GM12878 (cell line): ENCODE measurements around the gene RASL10A. TPM values are rescaled to one million over a fixed set of nuclear protein-coding genes. Genes with fewer than 3 reads are reported as not detected.

Experiments
- ATAC-seq: fragments of 200-7000 bp; cut with Tn5 transposase; 3 replicates; pipeline ENCODE4 v1.9.1; 2020; ENCODE audit warnings: mild to moderate bottlenecking, moderate library complexity
- BruUV-seq: library from RNA; stranded (reverse); fragments of 400-500 nt; replicated peaks from 2 replicates; lab custom pipeline; 2021; lab: Mats Ljungman, UMichigan
- CTCF ChIA-PET: fragments of 300-600 bp; sonication (Branson Sonifier 250); formaldehyde crosslinking; extraction: SDS; loops from one replicate; lab custom pipeline; 2021; ENCODE audit warnings: inconsistent platforms; lab: Yijun Ruan, JAX
- POLR2A ChIA-PET: fragments of 350-600 bp; formaldehyde crosslinking; extraction: SDS; loops from one replicate; lab custom pipeline; 2021; ENCODE audit warnings: inconsistent platforms; lab: Charles Lee
- RAD21 ChIA-PET: fragments of 300-600 bp; sonication (Branson Sonifier 250); formaldehyde crosslinking; loops from one replicate; lab custom pipeline; 2023; ENCODE audit warnings: antibody characterized with exemption; ENCODE audit not compliant: unreplicated experiment; lab: Charles Lee
- SMC1A ChIA-PET: fragments of 300-600 bp; sonication (Branson Sonifier 250); formaldehyde crosslinking; loops from one replicate; lab custom pipeline; 2023; ENCODE audit not compliant: unreplicated experiment, uncharacterized antibody; lab: Charles Lee
- DNase-seq: peaks from one replicate; pipeline ENCODE4 v3.0.0-alpha.2; 2011; ENCODE audit warnings: low read depth, low spot score
- FAIRE-seq: peaks from 3 replicates; lab custom pipeline; 2011; peaks lifted over from hg19 to GRCh38; lab: Jason Lieb, UNC
- H2AFZ ChIP-seq: 2 replicates; pipeline ENCODE4 v1.6.0; 2011; ENCODE audit warnings: low read depth, low read length, control low read depth; ENCODE audit not compliant: control insufficient read depth
- H3K27ac ChIP-seq: 2 replicates; pipeline ENCODE4 v1.5.1; 2011; ENCODE audit warnings: control low read depth; ENCODE audit not compliant: control insufficient read depth, insufficient read depth
- H3K27me3 ChIP-seq, 2 experiments: replicated peaks in 1 of 2; 2 replicates each; pipeline versions ENCODE4 v1.6.0 to v1.6.1; 2011; ENCODE audit warnings: low read length in 1 of 2; ENCODE audit not compliant: control insufficient read depth in 2 of 2, insufficient read depth in 2 of 2
- H3K36me3 ChIP-seq, 2 experiments: 2 replicates each; pipeline ENCODE4 v1.5.1; 2011; ENCODE audit warnings: low read length in 1 of 2; ENCODE audit not compliant: control insufficient read depth in 2 of 2, insufficient read depth in 2 of 2
- H3K4me1 ChIP-seq: 2 replicates; pipeline ENCODE4 v1.6.1; 2011; ENCODE audit warnings: mild to moderate bottlenecking, low read length, moderate library complexity, mixed read lengths; ENCODE audit not compliant: control insufficient read depth, insufficient read depth
- H3K4me2 ChIP-seq: 2 replicates; pipeline ENCODE4 v1.6.0; 2011; ENCODE audit warnings: control low read depth; ENCODE audit not compliant: control insufficient read depth, insufficient read depth
- H3K4me3 ChIP-seq: fragments of 200-600 bp; sonication (generic); 2 replicates; pipeline ENCODE4 v1.5.1; 2016
- H3K79me2 ChIP-seq: 2 replicates; pipeline ENCODE4 v1.6.0; 2011; ENCODE audit warnings: low read length; ENCODE audit not compliant: control insufficient read depth, insufficient read depth
- H3K9ac ChIP-seq: 2 replicates; pipeline ENCODE4 v1.8.0; 2011; ENCODE audit warnings: low read length, control low read depth, mixed read lengths; ENCODE audit not compliant: control insufficient read depth, insufficient read depth
- H3K9me3 ChIP-seq: replicated peaks from 3 replicates; pipeline ENCODE4 v1.5.1; 2011; ENCODE audit warnings: mild to moderate bottlenecking, low read length; ENCODE audit not compliant: control insufficient read depth, insufficient read depth
- H4K20me1 ChIP-seq: 2 replicates; pipeline ENCODE4 v1.6.0; 2011; ENCODE audit not compliant: control insufficient read depth, insufficient read depth
- DPF2 ChIP-seq: fragments of 450-650 bp; IDR thresholded peaks from 2 replicates; pipeline ENCODE4 v1.6.1; 2017; ENCODE audit warnings: mild to moderate bottlenecking
- ETV6 ChIP-seq, 2 experiments: fragments of 450-650 bp in 1 of 2; IDR thresholded peaks in 1 of 2; conservative IDR thresholded peaks in 1 of 2; 2 replicates each; pipeline ENCODE4 v1.6.1; 2014; ENCODE audit warnings: antibody characterized with exemption in 1 of 2, borderline replicate concordance in 1 of 2, low read depth in 1 of 2, mild to moderate bottlenecking in 1 of 2, moderate library complexity in 1 of 2
- FOS ChIP-seq: IDR thresholded peaks from 3 replicates; pipeline ENCODE4 v1.6.1; 2011; ENCODE audit warnings: borderline replicate concordance; ENCODE audit not compliant: insufficient read length; ENCODE audit errors: extremely low read depth
- FOXM1 ChIP-seq: IDR thresholded peaks from 2 replicates; pipeline ENCODE4 v1.6.1; 2012; ENCODE audit warnings: low read depth, mild to moderate bottlenecking, inconsistent platforms, low read length, moderate library complexity
- IRF4 ChIP-seq: IDR thresholded peaks from 2 replicates; pipeline ENCODE4 v1.6.1; 2011; ENCODE audit warnings: low read depth, low read length
- KAT2A ChIP-seq: conservative IDR thresholded peaks from 2 replicates; pipeline ENCODE4 v1.6.1; 2011; ENCODE audit warnings: low read depth, low read length; ENCODE audit not compliant: control insufficient read depth
- MXI1 ChIP-seq: fragments of 150-350 bp; IDR thresholded peaks from 2 replicates; pipeline ENCODE4 v1.6.1; 2011; ENCODE audit warnings: low read depth, mild to moderate bottlenecking, inconsistent platforms, low read length, improper control_type of control experiment
- MYC ChIP-seq: IDR thresholded peaks from 2 replicates; pipeline ENCODE4 v1.6.1; 2011; ENCODE audit warnings: mild to moderate bottlenecking, low read length, moderate library complexity, inconsistent platforms; ENCODE audit not compliant: insufficient read depth, insufficient replicate concordance, insufficient read length, severe bottlenecking
- NR2C1 ChIP-seq: fragments of 450-650 bp; IDR thresholded peaks from 2 replicates; pipeline ENCODE4 v1.6.1; 2017; ENCODE audit warnings: antibody characterized with exemption, mild to moderate bottlenecking, moderate library complexity
- NR2C2 ChIP-seq: IDR thresholded peaks from 2 replicates; pipeline ENCODE4 v1.6.1; 2011; ENCODE audit warnings: borderline replicate concordance, low read depth; ENCODE audit not compliant: control insufficient read depth, insufficient read length
- RB1 ChIP-seq: fragments of 450-650 bp; formaldehyde crosslinking; IDR thresholded peaks from 2 replicates; pipeline ENCODE4 v1.6.1; 2017; ENCODE audit warnings: mild to moderate bottlenecking, borderline replicate concordance
- SIX5 ChIP-seq: IDR thresholded peaks from 2 replicates; pipeline ENCODE4 v1.6.1; 2011; ENCODE audit warnings: mild to moderate bottlenecking, low read depth, low read length, moderate library complexity; ENCODE audit not compliant: severe bottlenecking
- TCF12 ChIP-seq: IDR thresholded peaks from 2 replicates; pipeline ENCODE4 v1.6.1; 2011; ENCODE audit warnings: low read depth, mild to moderate bottlenecking, low read length
- ZNF217 ChIP-seq: fragments of 450-650 bp; IDR thresholded peaks from 2 replicates; pipeline ENCODE4 v1.6.1; 2017; ENCODE audit warnings: antibody characterized with exemption, mild to moderate bottlenecking
- WGBS: methylation state at CpG from one replicate; pipeline ENCODE4 v1.1.6; 2016; ENCODE audit warnings: low lambda C conversion rate; ENCODE audit not compliant: insufficient replicate concordance, insufficient coverage; ENCODE audit errors: missing lambda C conversion rate; 5-methylcytosine and 5-hydroxymethylcytosine counted together
- in situ Hi-C: fragments of 300-500 bp; cut with MboI; formaldehyde crosslinking; loops from 9 replicates; pipeline ENCODE4 v1.14.3; 2018; ENCODE audit warnings: mixed read lengths
- intact Hi-C: fragments of 100-400 bp; cut with micrococcal nuclease; formaldehyde crosslinking; loops from one replicate; pipeline ENCODE4 v1.14.2; 2022; ENCODE audit not compliant: unreplicated experiment
- polyA plus RNA-seq, 11 experiments: library from polyadenylated mRNA; depleted of rRNA in 4 of 11; unstranded in 6 of 11; stranded (reverse) in 5 of 11; fragments of >200 nt; fragmentation: Nextera tagmentation in 4 of 11; fragmentation: Illumina TruSeq in 1 of 11; extraction: Ambion mirVana in 4 of 11; extraction: Trizol in 1 of 11; gene quantifications; 1 replicate in 1 of 11; 2 replicates in 10 of 11; pipeline versions ENCODE4 v1.2.1 to v1.2.3, GENCODE V29; 2011 to 2016; ENCODE audit warnings: inconsistent platforms in 2 of 11, missing spikeins in 2 of 11, low read depth in 1 of 11
- total RNA-seq, 4 experiments: library from RNA; depleted of rRNA in 3 of 4; stranded (reverse); fragments of >200 nt in 3 of 4; fragmentation: Illumina TruSeq in 1 of 4; extraction: Trizol in 1 of 4; gene quantifications; 2 replicates each; pipeline versions ENCODE4 v1.2.1 to v1.2.3, GENCODE V29; 2013 to 2021
- TF ChIP-seq, protein P1 (sequence below): IDR thresholded peaks from 2 replicates; pipeline ENCODE4 v1.6.1; 2012; ENCODE audit warnings: low read depth, low read length, improper control_type of control experiment
- TF ChIP-seq, protein P2 (sequence below): fragments of 450-650 bp; formaldehyde crosslinking; IDR thresholded peaks from 2 replicates; pipeline ENCODE4 v1.5.0; 2022; ENCODE audit warnings: mild to moderate bottlenecking, missing genetic modification characterization

Gene RASL10A
- total and polyA plus RNA-seq, 10 of the 15 experiments (the other 5 are each of a cell fraction or from before 2014, with no cell fraction given) = 0.12 to 0.46 (median 0.21) TPM; not detected in 6

DNA sequence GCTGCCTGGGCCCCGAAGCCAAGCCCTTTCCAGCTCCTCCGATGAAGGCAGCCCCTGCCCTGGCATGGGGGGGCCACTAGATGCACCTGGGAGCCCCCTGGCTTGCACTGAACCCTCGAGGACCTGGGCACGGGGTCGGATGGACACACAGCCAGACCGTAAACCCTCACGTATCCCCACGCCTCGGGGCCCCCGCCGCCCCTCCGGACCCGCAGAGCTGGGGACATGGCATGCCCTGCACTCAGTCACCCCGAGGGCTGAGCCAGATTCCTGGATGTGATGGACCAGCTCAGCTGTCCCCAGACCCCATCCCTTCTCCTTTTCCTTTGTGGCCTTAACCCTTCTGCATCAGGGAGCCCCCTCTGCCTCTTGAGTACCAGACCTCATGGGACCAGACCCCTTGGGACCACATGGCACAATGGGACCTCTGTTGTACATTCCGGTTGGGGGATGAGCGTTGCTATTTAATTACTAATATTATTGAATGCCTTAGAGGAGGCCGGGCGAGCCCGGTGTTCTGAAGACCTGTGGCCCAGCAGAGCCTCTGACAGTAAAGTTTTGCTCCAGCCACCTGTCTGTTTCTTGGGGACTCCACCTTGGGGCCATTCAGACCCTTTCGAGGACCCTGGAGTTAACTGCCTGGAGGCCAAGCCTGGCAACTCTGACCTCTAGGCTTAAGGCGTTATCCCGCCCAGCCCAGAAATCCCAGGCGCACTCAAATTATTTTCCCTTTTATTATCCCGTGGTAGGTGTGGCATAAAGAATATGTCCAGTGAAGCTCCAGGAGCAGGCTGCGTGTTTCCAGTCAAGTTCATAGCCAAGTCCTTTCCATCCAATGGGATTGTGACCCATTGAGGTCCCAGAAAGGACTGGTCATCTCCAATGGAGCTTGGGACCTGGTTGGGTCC, 3.0 kb downstream of the RASL10A start:
- TF ChIP-seq MYC = no peak
- TF ChIP-seq, protein P1, sequence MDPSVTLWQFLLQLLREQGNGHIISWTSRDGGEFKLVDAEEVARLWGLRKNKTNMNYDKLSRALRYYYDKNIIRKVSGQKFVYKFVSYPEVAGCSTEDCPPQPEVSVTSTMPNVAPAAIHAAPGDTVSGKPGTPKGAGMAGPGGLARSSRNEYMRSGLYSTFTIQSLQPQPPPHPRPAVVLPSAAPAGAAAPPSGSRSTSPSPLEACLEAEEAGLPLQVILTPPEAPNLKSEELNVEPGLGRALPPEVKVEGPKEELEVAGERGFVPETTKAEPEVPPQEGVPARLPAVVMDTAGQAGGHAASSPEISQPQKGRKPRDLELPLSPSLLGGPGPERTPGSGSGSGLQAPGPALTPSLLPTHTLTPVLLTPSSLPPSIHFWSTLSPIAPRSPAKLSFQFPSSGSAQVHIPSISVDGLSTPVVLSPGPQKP = no peak
- TF ChIP-seq NR2C1 = no peak
- no peak for TF ChIP-seq FOS
- TF ChIP-seq RB1 = no peak
- TF ChIP-seq FOXM1 = no peak
- TF ChIP-seq IRF4 = no peak
- TF ChIP-seq NR2C2 = no peak
- no peak for TF ChIP-seq KAT2A
- TF ChIP-seq TCF12 = no peak
- no peak for TF ChIP-seq ZNF217
- TF ChIP-seq, protein P2, sequence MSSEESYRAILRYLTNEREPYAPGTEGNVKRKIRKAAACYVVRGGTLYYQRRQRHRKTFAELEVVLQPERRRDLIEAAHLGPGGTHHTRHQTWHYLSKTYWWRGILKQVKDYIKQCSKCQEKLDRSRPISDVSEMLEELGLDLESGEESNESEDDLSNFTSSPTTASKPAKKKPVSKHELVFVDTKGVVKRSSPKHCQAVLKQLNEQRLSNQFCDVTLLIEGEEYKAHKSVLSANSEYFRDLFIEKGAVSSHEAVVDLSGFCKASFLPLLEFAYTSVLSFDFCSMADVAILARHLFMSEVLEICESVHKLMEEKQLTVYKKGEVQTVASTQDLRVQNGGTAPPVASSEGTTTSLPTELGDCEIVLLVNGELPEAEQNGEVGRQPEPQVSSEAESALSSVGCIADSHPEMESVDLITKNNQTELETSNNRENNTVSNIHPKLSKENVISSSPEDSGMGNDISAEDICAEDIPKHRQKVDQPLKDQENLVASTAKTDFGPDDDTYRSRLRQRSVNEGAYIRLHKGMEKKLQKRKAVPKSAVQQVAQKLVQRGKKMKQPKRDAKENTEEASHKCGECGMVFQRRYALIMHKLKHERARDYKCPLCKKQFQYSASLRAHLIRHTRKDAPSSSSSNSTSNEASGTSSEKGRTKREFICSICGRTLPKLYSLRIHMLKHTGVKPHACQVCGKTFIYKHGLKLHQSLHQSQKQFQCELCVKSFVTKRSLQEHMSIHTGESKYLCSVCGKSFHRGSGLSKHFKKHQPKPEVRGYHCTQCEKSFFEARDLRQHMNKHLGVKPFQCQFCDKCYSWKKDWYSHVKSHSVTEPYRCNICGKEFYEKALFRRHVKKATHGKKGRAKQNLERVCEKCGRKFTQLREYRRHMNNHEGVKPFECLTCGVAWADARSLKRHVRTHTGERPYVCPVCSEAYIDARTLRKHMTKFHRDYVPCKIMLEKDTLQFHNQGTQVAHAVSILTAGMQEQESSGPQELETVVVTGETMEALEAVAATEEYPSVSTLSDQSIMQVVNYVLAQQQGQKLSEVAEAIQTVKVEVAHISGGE (CRISPR knock-in tag) = no peak
- TF ChIP-seq ETV6 (conservative IDR thresholded peaks at IDR 0.05 in 1 of 2, IDR thresholded peaks at IDR 0.05 in 1 of 2; ENCODE audit: borderline replicate concordance in 1 of 2, low read depth in 1 of 2) = no peak
- TF ChIP-seq MXI1 = no peak
- no peak for TF ChIP-seq DPF2
- TF ChIP-seq SIX5 = no peak
- Histone ChIP-seq H3K9me3 (no peaks in the 10 kb centered on the region), H3K79me2 (no peaks in the 10 kb centered on the region), H3K9ac (no peak overlapping the region), H3K27me3 (peaks cover 7 to 9% of the 10 kb centered on the region in 2 experiments; a peak in 3 of 4 replicates), H3K4me1 (no peaks in the 10 kb centered on the region), H3K36me3 (no peaks in the 10 kb centered on the region), H2AFZ (no peak overlapping the region), H4K20me1 (no peaks in the 10 kb centered on the region), H3K4me2 (no peak overlapping the region), H3K27ac (no peak overlapping the region), H3K4me3 (no peak overlapping the region)
- ChIA-PET POLR2A (no interaction called here), SMC1A (no interaction called here), RAD21 (interaction anchor here (1.0 kb wide), 1 partner anchor 240 kb away, joined by 4 read pairs; the partner anchor contains the start of gene KREMEN1), CTCF (interaction anchor here (0.7 kb wide), 1 partner anchor 31 kb away, joined by 4 read pairs; no protein-coding TSS in a partner anchor)
- BruUV-seq = no TSS peak
- in situ Hi-C loops (no loop called here), intact Hi-C loops (no loop called here)
- 73% methylated on average over 18 of the region's 25 CpGs for WGBS
- DNase-seq (no peak), ATAC-seq (no peak), FAIRE-seq (no peak)
